GM23338 (cell line): Measurements from ENCODE around the gene VIPAS39. TPM values are rescaled to one million over a fixed set of nuclear protein-coding genes. Genes with fewer than 3 reads are reported as not detected.

Experiments used
- ATAC-seq: fragments of 200-7000 bp; cut with Tn5 transposase; 3 replicates; pipeline ENCODE4 v1.9.1; 2020
- DNase-seq: peaks from one replicate; pipeline ENCODE4 v3.0.0-alpha.2; 2015; ENCODE audit warnings: low spot score
- H2AFZ ChIP-seq: fragments of 200-600 bp; sonication (generic); 2 replicates; pipeline ENCODE4 v1.8.0; 2016; ENCODE audit warnings: antibody characterized with exemption, mild to moderate bottlenecking, moderate library complexity
- H3F3A ChIP-seq: fragments of 200-600 bp; sonication (generic); replicated peaks from 2 replicates; pipeline ENCODE4 v1.8.0; 2017; ENCODE audit warnings: antibody characterized with exemption, mixed run types, low read depth
- H3K27ac ChIP-seq: fragments of 200-600 bp; sonication (generic); 2 replicates; pipeline ENCODE4 v1.6.1; 2016; ENCODE audit warnings: low read depth
- H3K27me3 ChIP-seq: fragments of 200-600 bp; sonication (generic); 2 replicates; pipeline ENCODE4 v1.8.0; 2016; ENCODE audit warnings: mild to moderate bottlenecking, mixed run types, moderate library complexity; ENCODE audit not compliant: insufficient read depth
- H3K36me3 ChIP-seq: fragments of 200-600 bp; sonication (generic); 2 replicates; pipeline ENCODE4 v1.8.0; 2016; ENCODE audit warnings: mild to moderate bottlenecking; ENCODE audit not compliant: insufficient read depth
- H3K4me1 ChIP-seq: fragments of 200-600 bp; sonication (generic); 2 replicates; pipeline ENCODE4 v1.8.0; 2016; ENCODE audit warnings: mild to moderate bottlenecking, moderate library complexity; ENCODE audit not compliant: insufficient read depth
- H3K4me2 ChIP-seq: fragments of 200-600 bp; sonication (generic); 2 replicates; pipeline ENCODE4 v1.7.1; 2017; ENCODE audit warnings: mixed run types
- H3K4me3 ChIP-seq: fragments of 200-600 bp; sonication (generic); 2 replicates; pipeline ENCODE4 v1.6.1; 2016; ENCODE audit warnings: mixed run types
- H3K79me2 ChIP-seq: fragments of 200-600 bp; sonication (generic); replicated peaks from 2 replicates; pipeline ENCODE4 v1.8.0; 2017; ENCODE audit warnings: mild to moderate bottlenecking; ENCODE audit not compliant: insufficient read depth
- H3K9me2 ChIP-seq: fragments of 200-600 bp; sonication (generic); 2 replicates; pipeline ENCODE4 v1.8.0; 2017; ENCODE audit not compliant: insufficient read depth
- H4K20me1 ChIP-seq: fragments of 200-600 bp; sonication (generic); replicated peaks from 2 replicates; pipeline ENCODE4 v1.8.0; 2017; ENCODE audit warnings: mild to moderate bottlenecking; ENCODE audit not compliant: insufficient read depth
- H3K27ac Mint-ChIP-seq: 2 replicates; pipeline ENCODE4 v1.8.0; 2020; ENCODE audit warnings: inconsistent platforms, mild to moderate bottlenecking, moderate library complexity, mixed read lengths
- H3K27me3 Mint-ChIP-seq: 3 replicates; pipeline ENCODE4 v1.8.0; 2022; ENCODE audit warnings: low read depth, mild to moderate bottlenecking, moderate library complexity, mixed read lengths, inconsistent platforms; ENCODE audit not compliant: insufficient read depth, poor library complexity
- H3K36me3 Mint-ChIP-seq: 3 replicates; pipeline ENCODE4 v1.8.0; 2021; ENCODE audit warnings: low read depth, mild to moderate bottlenecking, inconsistent platforms, moderate library complexity, mixed read lengths
- H3K4me1 Mint-ChIP-seq: 3 replicates; pipeline ENCODE4 v1.8.0; 2020; ENCODE audit warnings: mild to moderate bottlenecking, inconsistent platforms, mixed read lengths
- H3K4me3 Mint-ChIP-seq: 3 replicates; pipeline ENCODE4 v1.8.0; 2021; ENCODE audit warnings: moderate library complexity, mild to moderate bottlenecking, inconsistent platforms, mixed read lengths
- H3K9me3 Mint-ChIP-seq: 3 replicates; pipeline ENCODE4 v1.8.0; 2020; ENCODE audit warnings: moderate library complexity, mild to moderate bottlenecking, inconsistent platforms, mixed read lengths
- CREB1 ChIP-seq: fragments of 250-450 bp; sonication (Bioruptor Pico); IDR thresholded peaks from 2 replicates; pipeline ENCODE4 v1.5.0; 2020; ENCODE audit warnings: low read depth, mild to moderate bottlenecking, moderate library complexity
- EZH2 ChIP-seq: fragments of 200-600 bp; sonication (generic); IDR thresholded peaks from one replicate; pipeline ENCODE4 v1.8.0; 2017; ENCODE audit warnings: antibody characterized with exemption, mild to moderate bottlenecking, low read depth; ENCODE audit not compliant: unreplicated experiment
- JUNB ChIP-seq: IDR thresholded peaks from one replicate; pipeline ENCODE4 v1.6.1; 2016; ENCODE audit warnings: antibody characterized with exemption; ENCODE audit not compliant: unreplicated experiment
- NANOG ChIP-seq: IDR thresholded peaks from 2 replicates; pipeline ENCODE4 v1.6.1; 2016; ENCODE audit warnings: antibody characterized with exemption, borderline replicate concordance
- POLR2AphosphoS5 ChIP-seq: IDR thresholded peaks from 2 replicates; pipeline ENCODE4 v1.6.1; 2016; ENCODE audit warnings: antibody characterized with exemption, low read depth
- REST ChIP-seq: IDR thresholded peaks from one replicate; pipeline ENCODE4 v1.6.1; 2018; ENCODE audit warnings: antibody characterized with exemption; ENCODE audit not compliant: unreplicated experiment
- STAT1 ChIP-seq: IDR thresholded peaks from one replicate; pipeline ENCODE4 v1.6.1; 2016; ENCODE audit warnings: antibody characterized with exemption; ENCODE audit not compliant: unreplicated experiment
- ZNF114 ChIP-seq: fragments of 250-450 bp; sonication (Bioruptor Pico); IDR thresholded peaks from 2 replicates; pipeline ENCODE4 v1.5.0; 2020; ENCODE audit warnings: mild to moderate bottlenecking, moderate library complexity
- ZNF331 ChIP-seq: fragments of 250-450 bp; sonication (Bioruptor Pico); IDR thresholded peaks from 2 replicates; pipeline ENCODE4 v1.5.0; 2020; ENCODE audit warnings: low read depth, mild to moderate bottlenecking, moderate library complexity
- polyA plus RNA-seq: library from polyadenylated mRNA; unstranded; fragments of >200 nt; fragmentation: Nextera tagmentation; extraction: Ambion mirVana; gene quantifications from 2 replicates; pipeline ENCODE4 v1.2.1, GENCODE V29; 2016
- total RNA-seq: library from RNA; depleted of rRNA; stranded (reverse); fragments of >200 nt; shearing (Covaris generic); gene quantifications from 2 replicates; pipeline ENCODE4 v1.2.3, GENCODE V29; 2014
- TF ChIP-seq, protein P1 (sequence below): fragments of 250-450 bp; sonication (Bioruptor Pico); IDR thresholded peaks from 2 replicates; pipeline ENCODE4 v1.5.0; 2020; ENCODE audit warnings: mild to moderate bottlenecking, moderate library complexity
- TF ChIP-seq, protein P2 (sequence below): IDR thresholded peaks from 2 replicates; pipeline ENCODE4 v1.6.1; 2016; ENCODE audit warnings: antibody characterized with exemption

VIPAS39 gene
- total and polyA plus RNA-seq, 2 experiments from 2014 or later, result 9.4 to 21.8 TPM

DNA sequence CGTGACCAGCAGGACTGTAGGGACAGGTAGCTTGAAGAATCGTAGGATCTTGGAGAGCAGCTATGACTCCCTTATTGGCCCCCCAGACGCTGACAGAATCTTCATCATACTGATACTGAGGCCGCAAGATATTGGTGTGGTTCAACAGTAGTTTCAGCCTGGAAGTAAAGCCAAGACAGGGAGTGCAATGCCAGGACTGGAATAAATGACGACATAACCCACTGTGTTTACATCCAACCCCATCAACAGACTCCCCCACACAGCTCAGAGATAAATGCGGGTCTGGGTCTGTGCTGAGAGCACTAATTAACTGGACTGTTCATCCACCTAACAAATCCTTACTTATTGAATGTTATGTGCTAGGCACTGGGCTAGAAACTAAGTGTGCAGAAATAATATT, 50.7 kb downstream of the VIPAS39 start:
- Histone ChIP-seq H4K20me1 (no peaks in the 10 kb centered on the region), H3K4me1 (no peaks in the 10 kb centered on the region), H3K9me2 (no peaks in the 10 kb centered on the region), H3K27me3 (no peaks in the 10 kb centered on the region), H3K4me2 (no peak overlapping the region), H3K27ac (no peak overlapping the region), H3K79me2 (no peaks in the 10 kb centered on the region), H3K4me3 (no peak overlapping the region), H3F3A (no peaks in the 10 kb centered on the region), H3K36me3 (no peaks in the 10 kb centered on the region), H2AFZ (peak overlapping the region; percentile 6; the same call in 1 of the 2 replicates)
- H3K4me3 Mint-ChIP-seq, result no peak overlapping the region
- peaks cover 4% of the 10 kb centered on the region; the same call in 2 of the 3 replicates for H3K4me1 Mint-ChIP-seq
- no peaks in the 10 kb centered on the region for H3K27me3 Mint-ChIP-seq
- no peaks in the 10 kb centered on the region for H3K36me3 Mint-ChIP-seq
- no peak for DNase-seq
- H3K9me3 Mint-ChIP-seq, result no peaks in the 10 kb centered on the region
- H3K27ac Mint-ChIP-seq, result no peak overlapping the region
- no peak for ATAC-seq
- TF ChIP-seq POLR2AphosphoS5 (no peak), STAT1 (no peak), ZNF331 (CRISPR knock-in tag) (no peak), JUNB (no peak), ZNF114 (CRISPR knock-in tag) (no peak), REST (no peak), NANOG (no peak), CREB1 (CRISPR knock-in tag) (no peak), EZH2 (no peak)
- TF ChIP-seq, protein P1, sequence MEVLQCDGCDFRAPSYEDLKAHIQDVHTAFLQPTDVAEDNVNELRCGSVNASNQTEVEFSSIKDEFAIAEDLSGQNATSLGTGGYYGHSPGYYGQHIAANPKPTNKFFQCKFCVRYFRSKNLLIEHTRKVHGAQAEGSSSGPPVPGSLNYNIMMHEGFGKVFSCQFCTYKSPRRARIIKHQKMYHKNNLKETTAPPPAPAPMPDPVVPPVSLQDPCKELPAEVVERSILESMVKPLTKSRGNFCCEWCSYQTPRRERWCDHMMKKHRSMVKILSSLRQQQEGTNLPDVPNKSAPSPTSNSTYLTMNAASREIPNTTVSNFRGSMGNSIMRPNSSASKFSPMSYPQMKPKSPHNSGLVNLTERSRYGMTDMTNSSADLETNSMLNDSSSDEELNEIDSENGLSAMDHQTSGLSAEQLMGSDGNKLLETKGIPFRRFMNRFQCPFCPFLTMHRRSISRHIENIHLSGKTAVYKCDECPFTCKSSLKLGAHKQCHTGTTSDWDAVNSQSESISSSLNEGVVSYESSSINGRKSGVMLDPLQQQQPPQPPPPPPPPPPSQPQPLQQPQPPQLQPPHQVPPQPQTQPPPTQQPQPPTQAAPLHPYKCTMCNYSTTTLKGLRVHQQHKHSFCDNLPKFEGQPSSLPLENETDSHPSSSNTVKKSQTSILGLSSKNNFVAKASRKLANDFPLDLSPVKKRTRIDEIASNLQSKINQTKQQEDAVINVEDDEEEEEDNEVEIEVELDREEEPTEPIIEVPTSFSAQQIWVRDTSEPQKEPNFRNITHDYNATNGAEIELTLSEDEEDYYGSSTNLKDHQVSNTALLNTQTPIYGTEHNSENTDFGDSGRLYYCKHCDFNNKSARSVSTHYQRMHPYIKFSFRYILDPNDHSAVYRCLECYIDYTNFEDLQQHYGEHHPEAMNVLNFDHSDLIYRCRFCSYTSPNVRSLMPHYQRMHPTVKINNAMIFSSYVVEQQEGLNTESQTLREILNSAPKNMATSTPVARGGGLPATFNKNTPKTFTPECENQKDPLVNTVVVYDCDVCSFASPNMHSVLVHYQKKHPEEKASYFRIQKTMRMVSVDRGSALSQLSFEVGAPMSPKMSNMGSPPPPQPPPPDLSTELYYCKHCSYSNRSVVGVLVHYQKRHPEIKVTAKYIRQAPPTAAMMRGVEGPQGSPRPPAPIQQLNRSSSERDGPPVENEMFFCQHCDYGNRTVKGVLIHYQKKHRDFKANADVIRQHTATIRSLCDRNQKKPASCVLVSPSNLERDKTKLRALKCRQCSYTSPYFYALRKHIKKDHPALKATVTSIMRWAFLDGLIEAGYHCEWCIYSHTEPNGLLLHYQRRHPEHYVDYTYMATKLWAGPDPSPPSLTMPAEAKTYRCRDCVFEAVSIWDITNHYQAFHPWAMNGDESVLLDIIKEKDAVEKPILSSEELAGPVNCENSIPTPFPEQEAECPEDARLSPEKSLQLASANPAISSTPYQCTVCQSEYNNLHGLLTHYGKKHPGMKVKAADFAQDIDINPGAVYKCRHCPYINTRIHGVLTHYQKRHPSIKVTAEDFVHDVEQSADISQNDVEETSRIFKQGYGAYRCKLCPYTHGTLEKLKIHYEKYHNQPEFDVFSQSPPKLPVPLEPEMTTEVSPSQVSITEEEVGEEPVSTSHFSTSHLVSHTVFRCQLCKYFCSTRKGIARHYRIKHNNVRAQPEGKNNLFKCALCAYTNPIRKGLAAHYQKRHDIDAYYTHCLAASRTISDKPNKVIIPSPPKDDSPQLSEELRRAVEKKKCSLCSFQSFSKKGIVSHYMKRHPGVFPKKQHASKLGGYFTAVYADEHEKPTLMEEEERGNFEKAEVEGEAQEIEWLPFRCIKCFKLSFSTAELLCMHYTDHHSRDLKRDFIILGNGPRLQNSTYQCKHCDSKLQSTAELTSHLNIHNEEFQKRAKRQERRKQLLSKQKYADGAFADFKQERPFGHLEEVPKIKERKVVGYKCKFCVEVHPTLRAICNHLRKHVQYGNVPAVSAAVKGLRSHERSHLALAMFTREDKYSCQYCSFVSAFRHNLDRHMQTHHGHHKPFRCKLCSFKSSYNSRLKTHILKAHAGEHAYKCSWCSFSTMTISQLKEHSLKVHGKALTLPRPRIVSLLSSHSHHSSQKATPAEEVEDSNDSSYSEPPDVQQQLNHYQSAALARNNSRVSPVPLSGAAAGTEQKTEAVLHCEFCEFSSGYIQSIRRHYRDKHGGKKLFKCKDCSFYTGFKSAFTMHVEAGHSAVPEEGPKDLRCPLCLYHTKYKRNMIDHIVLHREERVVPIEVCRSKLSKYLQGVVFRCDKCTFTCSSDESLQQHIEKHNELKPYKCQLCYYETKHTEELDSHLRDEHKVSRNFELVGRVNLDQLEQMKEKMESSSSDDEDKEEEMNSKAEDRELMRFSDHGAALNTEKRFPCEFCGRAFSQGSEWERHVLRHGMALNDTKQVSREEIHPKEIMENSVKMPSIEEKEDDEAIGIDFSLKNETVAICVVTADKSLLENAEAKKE (CRISPR knock-in tag), result no peak
- TF ChIP-seq, protein P2, sequence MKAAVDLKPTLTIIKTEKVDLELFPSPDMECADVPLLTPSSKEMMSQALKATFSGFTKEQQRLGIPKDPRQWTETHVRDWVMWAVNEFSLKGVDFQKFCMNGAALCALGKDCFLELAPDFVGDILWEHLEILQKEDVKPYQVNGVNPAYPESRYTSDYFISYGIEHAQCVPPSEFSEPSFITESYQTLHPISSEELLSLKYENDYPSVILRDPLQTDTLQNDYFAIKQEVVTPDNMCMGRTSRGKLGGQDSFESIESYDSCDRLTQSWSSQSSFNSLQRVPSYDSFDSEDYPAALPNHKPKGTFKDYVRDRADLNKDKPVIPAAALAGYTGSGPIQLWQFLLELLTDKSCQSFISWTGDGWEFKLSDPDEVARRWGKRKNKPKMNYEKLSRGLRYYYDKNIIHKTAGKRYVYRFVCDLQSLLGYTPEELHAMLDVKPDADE, result no peak
